RWPE2 (cell line): ENCODE measurements around the gene TMPRSS11A.
A peak's percentile ranks its signal among the peaks of the same experiment; 100 is the strongest.

Source experiments
- ATAC-seq: fragments of 200-7000 bp; cut with Tn5 transposase; 3 replicates; pipeline ENCODE4 v1.9.1; 2021; ENCODE audit warnings: low read depth
- DNase-seq: peaks from one replicate; pipeline ENCODE4 v3.0.0-alpha.2; 2020; ENCODE audit warnings: low spot score
- H3K27ac ChIP-seq: fragments of 450-650 bp; 2 replicates; pipeline ENCODE4 v1.5.1; 2017; ENCODE audit warnings: mild to moderate bottlenecking; ENCODE audit not compliant: poor library complexity, severe bottlenecking
- H3K27me3 ChIP-seq: fragments of 250-450 bp; sonication (Bioruptor Pico); 2 replicates; pipeline ENCODE4 v1.5.1; 2021; ENCODE audit warnings: mild to moderate bottlenecking, moderate library complexity; ENCODE audit not compliant: insufficient read depth, poor library complexity, severe bottlenecking
- H3K36me3 ChIP-seq: fragments of 250-450 bp; sonication (Bioruptor Pico); 2 replicates; pipeline ENCODE4 v1.5.1; 2020; ENCODE audit warnings: low read depth, mild to moderate bottlenecking, moderate library complexity
- H3K4me1 ChIP-seq: fragments of 250-450 bp; sonication (Bioruptor Pico); 2 replicates; pipeline ENCODE4 v1.5.1; 2021; ENCODE audit warnings: mild to moderate bottlenecking, moderate library complexity; ENCODE audit not compliant: insufficient read depth, poor library complexity, severe bottlenecking
- H3K4me3 ChIP-seq: fragments of 250-450 bp; sonication (Bioruptor Pico); 2 replicates; pipeline ENCODE4 v1.5.1; 2021; ENCODE audit warnings: mild to moderate bottlenecking, moderate library complexity; ENCODE audit not compliant: severe bottlenecking
- H3K9me3 ChIP-seq: fragments of 250-450 bp; sonication (Bioruptor Pico); 2 replicates; pipeline ENCODE4 v1.5.1; 2021; ENCODE audit warnings: mild to moderate bottlenecking, moderate library complexity; ENCODE audit not compliant: severe bottlenecking
- TF ChIP-seq, protein P1 (sequence below): fragments of 450-650 bp; IDR thresholded peaks from one replicate; pipeline ENCODE4 v1.5.1; 2017; ENCODE audit warnings: mild to moderate bottlenecking, moderate library complexity; ENCODE audit not compliant: poor library complexity, severe bottlenecking

TMPRSS11A gene

DNA sequence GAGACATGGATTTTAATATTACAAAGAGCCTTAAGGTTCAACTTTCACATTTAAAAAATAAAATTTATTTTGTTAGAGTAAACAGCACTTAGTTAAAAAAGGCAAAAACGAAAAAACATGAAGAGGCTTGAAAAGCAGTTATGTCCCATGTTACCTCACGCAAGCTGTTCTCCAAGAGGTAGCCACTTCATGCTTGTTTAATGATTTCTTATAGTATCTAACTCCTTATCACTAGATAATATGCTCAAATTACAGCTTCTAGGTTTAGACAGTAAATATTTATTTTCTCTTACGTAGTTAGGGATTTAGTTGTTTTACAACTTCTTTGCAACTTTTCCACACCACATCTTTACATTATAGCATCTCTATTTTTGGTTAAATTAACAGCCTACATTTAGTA is 51.7 kb downstream of the TMPRSS11A start:
- TF ChIP-seq, protein P1, sequence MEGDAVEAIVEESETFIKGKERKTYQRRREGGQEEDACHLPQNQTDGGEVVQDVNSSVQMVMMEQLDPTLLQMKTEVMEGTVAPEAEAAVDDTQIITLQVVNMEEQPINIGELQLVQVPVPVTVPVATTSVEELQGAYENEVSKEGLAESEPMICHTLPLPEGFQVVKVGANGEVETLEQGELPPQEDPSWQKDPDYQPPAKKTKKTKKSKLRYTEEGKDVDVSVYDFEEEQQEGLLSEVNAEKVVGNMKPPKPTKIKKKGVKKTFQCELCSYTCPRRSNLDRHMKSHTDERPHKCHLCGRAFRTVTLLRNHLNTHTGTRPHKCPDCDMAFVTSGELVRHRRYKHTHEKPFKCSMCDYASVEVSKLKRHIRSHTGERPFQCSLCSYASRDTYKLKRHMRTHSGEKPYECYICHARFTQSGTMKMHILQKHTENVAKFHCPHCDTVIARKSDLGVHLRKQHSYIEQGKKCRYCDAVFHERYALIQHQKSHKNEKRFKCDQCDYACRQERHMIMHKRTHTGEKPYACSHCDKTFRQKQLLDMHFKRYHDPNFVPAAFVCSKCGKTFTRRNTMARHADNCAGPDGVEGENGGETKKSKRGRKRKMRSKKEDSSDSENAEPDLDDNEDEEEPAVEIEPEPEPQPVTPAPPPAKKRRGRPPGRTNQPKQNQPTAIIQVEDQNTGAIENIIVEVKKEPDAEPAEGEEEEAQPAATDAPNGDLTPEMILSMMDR: no peak
- Histone ChIP-seq H3K27me3 (no peaks in the 10 kb centered on the region), H3K9me3 (no peaks in the 10 kb centered on the region), H3K36me3 (no peaks in the 10 kb centered on the region), H3K27ac (no peak overlapping the region), H3K4me3 (no peak overlapping the region), H3K4me1 (no peaks in the 10 kb centered on the region)
- no peak for ATAC-seq
- no peak for DNase-seq

DNA sequence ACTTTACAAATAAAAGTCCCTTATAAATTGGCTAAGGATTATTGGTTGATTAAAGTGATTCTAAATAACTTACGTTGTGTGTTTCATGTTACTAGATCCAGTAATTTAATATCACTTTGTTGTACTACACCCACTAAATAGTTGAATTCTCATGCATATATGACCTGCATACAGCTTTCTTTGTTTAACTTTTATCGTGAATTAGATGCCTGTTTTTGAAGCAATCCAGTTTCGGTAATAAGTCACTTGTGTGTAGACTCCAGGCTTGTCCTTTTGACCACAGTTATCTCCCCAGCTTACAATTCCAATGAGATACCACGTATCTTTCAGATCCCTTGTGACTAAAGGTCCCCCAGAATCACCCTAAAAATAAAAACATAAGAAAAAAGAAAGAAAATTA is 52.2 kb downstream of the TMPRSS11A start:
- TF ChIP-seq, protein P1: no peak
- H3K4me3 ChIP-seq: no peak overlapping the region
- no peaks in the 10 kb centered on the region for H3K4me1 ChIP-seq
- ATAC-seq (no peak), DNase-seq (no peak)
- no peaks in the 10 kb centered on the region for H3K9me3 ChIP-seq
- H3K27me3 ChIP-seq: no peaks in the 10 kb centered on the region
- H3K36me3 ChIP-seq: no peaks in the 10 kb centered on the region
- no peak overlapping the region for H3K27ac ChIP-seq

- no peak overlapping the region for H3K27ac ChIP-seq
- no peaks in the 10 kb centered on the region for H3K36me3 ChIP-seq
- DNase-seq: no peak
- H3K9me3 ChIP-seq: no peaks in the 10 kb centered on the region
- no peak overlapping the region for H3K4me3 ChIP-seq
- H3K27me3 ChIP-seq: no peaks in the 10 kb centered on the region
- ATAC-seq: no peak
- H3K4me1 ChIP-seq: no peaks in the 10 kb centered on the region
- TF ChIP-seq, protein P1: peak; percentile 63
Observed at GRCh38 chr4:67910585-67910905, 52.7 kb downstream of the TMPRSS11A start.

DNA sequence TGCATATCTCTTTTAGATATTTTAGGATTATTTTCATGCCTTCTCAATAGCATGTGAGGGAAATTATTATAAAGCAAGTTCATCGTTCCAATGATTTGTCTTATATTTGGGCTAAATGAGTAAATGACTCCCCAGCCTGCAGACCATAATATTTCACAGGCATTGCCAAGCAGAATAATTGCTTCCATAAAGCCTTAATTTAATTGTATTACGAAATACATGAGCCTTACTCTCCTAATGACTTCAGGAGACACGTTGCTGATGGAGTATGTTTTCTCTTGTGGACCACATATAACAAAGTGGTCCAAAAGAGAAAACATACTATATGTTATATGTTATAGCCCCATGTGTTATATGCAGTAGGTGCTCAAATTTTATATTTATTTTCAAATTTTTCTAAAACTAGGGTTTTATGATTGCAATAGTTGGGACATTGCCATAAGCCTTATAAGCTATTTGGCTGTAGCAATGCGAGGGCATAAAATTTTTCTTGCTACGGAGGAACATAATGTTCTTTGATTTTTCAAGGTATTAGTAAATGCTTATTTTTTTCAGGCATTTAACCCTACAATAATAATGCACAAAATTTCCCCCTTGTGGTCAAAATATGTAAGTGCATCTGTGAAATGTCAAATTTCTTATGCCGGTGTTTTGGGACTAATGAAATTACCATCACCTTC is 53.2 kb downstream of the TMPRSS11A start:
- no peak for DNase-seq
- Histone ChIP-seq H3K27me3 (no peaks in the 10 kb centered on the region), H3K36me3 (no peaks in the 10 kb centered on the region), H3K27ac (no peak overlapping the region), H3K4me3 (no peak overlapping the region), H3K9me3 (no peaks in the 10 kb centered on the region), H3K4me1 (no peaks in the 10 kb centered on the region)
- ATAC-seq: no peak
- TF ChIP-seq, protein P1: peak; percentile 84

GRCh38 chr4:67907650-67908049 is 55.6 kb downstream of the TMPRSS11A start:
- DNase-seq (no peak), ATAC-seq (no peak)
- no peaks in the 10 kb centered on the region for H3K9me3 ChIP-seq
- H3K27me3 ChIP-seq: no peaks in the 10 kb centered on the region
- H3K4me1 ChIP-seq: no peaks in the 10 kb centered on the region
- no peak overlapping the region for H3K27ac ChIP-seq
- no peaks in the 10 kb centered on the region for H3K36me3 ChIP-seq
- H3K4me3 ChIP-seq: no peak overlapping the region
- TF ChIP-seq, protein P1: no peak
